ENCODE measurements around the gene SPOUT1. TPM values are rescaled to one million over a fixed set of nuclear protein-coding genes. Genes with fewer than 3 reads are reported as not detected.
"Not testable (repeated sequence)": the region's sequence is repeated elsewhere in the genome, so short reads cannot be mapped to it uniquely, and the experiment has no call there.

The SPOUT1 gene, protein sequence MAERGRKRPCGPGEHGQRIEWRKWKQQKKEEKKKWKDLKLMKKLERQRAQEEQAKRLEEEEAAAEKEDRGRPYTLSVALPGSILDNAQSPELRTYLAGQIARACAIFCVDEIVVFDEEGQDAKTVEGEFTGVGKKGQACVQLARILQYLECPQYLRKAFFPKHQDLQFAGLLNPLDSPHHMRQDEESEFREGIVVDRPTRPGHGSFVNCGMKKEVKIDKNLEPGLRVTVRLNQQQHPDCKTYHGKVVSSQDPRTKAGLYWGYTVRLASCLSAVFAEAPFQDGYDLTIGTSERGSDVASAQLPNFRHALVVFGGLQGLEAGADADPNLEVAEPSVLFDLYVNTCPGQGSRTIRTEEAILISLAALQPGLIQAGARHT
- 100 to 1,000 TPM in 1 of 6 donors, 10 to 100 TPM in 5; 10.5 to 108 (median 41.7) TPM for total RNA-seq

DNA sequence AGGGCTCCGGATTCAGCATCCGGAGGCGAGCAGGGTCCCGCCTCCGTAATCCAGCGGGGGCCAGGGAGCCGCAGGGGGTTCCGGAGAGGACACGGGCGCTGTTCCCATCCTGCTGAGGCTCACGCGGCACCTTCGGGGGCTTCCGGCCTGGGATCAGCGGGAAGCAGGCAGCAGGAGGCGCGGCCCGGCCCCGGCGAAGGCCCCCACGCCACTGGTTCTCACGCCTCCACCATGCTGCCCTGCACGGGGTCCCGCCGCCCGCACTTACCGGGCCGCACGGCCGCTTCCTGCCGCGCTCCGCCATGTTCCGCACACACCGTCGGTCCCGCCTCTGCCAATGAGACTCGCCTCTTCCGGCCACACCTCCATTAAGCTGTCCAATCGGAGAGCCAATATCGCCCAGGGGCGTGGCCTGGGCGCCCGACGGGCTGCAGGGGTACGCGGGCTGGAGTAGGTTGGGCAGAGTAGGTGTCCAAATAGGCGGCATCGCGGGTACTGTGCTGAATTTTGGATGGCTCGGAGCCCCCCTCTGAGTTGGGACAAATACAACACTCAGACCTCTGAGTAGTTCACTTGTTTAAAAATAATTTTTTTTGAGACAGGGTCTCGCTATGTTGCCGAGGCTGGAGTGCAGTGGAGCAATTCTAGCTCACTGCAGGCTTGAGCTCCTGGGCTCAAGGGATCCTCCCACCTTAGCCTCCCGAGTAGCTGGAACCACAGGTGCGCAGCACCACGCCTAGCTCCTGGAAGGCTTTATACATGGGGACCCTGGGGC, at the start of gene SPOUT1:
Gene SPOUT1, minus strand, starts transcription at position 318 of the 775 bp plus-strand sequence. Its CDS starts 14 bp downstream, at position 304.
- Histone ChIP-seq H3K27me3 (no peaks in the 10 kb centered on the region), H3K36me3 (peaks cover 0 to 27% (median 24%) of the 10 kb centered on the region in 4 donors), H3K4me1 (peaks cover 9 to 16% (median 14%) of the 10 kb centered on the region in 4 donors), H3K9me3 (no peaks in the 10 kb centered on the region), H3K4me3 (peak within 1 kb of the TSS; percentile 65 to 96 (median 82)), H3K27ac (peak within 1 kb of the TSS; percentile 63 to 83 (median 72))
- WGBS, 2 donors = 1% methylated on average over 18 to 24 of the region's 56 CpGs
- ATAC-seq (ENCODE audit: low FRiP score in 2 of 2) = peak; percentile 97 to 100
- peak; percentile 95 to 96 for DNase-seq
- TF ChIP-seq, protein P1, sequence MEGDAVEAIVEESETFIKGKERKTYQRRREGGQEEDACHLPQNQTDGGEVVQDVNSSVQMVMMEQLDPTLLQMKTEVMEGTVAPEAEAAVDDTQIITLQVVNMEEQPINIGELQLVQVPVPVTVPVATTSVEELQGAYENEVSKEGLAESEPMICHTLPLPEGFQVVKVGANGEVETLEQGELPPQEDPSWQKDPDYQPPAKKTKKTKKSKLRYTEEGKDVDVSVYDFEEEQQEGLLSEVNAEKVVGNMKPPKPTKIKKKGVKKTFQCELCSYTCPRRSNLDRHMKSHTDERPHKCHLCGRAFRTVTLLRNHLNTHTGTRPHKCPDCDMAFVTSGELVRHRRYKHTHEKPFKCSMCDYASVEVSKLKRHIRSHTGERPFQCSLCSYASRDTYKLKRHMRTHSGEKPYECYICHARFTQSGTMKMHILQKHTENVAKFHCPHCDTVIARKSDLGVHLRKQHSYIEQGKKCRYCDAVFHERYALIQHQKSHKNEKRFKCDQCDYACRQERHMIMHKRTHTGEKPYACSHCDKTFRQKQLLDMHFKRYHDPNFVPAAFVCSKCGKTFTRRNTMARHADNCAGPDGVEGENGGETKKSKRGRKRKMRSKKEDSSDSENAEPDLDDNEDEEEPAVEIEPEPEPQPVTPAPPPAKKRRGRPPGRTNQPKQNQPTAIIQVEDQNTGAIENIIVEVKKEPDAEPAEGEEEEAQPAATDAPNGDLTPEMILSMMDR (IDR thresholded peaks at IDR 0.05) = peak in 1 of 6 experiments; percentile 16
- TF ChIP-seq EP300 (IDR thresholded peaks at IDR 0.05) (no peak), POLR2AphosphoS5 (IDR thresholded peaks at IDR 0.05) (peak; percentile 55 to 72), POLR2A (IDR thresholded peaks at IDR 0.05) (peak in 1 of 4 donors; percentile 72)

DNA sequence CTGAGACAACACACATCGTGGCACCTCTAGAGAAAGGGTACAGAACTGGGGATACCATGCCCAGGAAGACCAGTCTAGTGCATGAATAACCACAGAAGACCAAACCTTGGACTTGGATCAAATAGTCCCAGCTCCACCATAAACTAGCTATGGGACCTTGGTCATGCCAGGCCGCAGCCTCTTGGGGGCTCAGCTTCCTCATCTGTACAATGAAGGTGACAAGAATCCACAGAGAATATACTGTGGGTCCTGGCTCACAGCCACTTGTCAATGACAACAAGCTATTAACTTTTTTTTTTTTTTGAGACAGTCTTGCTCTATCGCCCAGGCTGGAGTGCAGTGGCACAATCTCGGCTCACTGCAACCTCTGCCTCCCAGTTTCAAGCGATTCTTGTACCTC, 48.3 kb upstream of the SPOUT1 start:
- Histone ChIP-seq H3K27me3 (no peaks in the 10 kb centered on the region), H3K9me3 (no peaks in the 10 kb centered on the region), H3K4me1 (peaks cover 5 to 29% (median 10%) of the 10 kb centered on the region in 4 donors), H3K36me3 (no peaks in the 10 kb centered on the region), H3K27ac (no peak overlapping the region), H3K4me3 (no peak overlapping the region)
- ATAC-seq (ENCODE audit: low FRiP score in 2 of 2) (no peak), DNase-seq (no peak)
- no peak for TF ChIP-seq POLR2AphosphoS5 (IDR thresholded peaks at IDR 0.05)
- TF ChIP-seq POLR2A (IDR thresholded peaks at IDR 0.05) = no peak
- TF ChIP-seq, protein P1 (IDR thresholded peaks at IDR 0.05) = no peak
- no peak for TF ChIP-seq EP300 (IDR thresholded peaks at IDR 0.05)
- 66 to 71% methylated on average over 5 of the region's 5 CpGs for WGBS, 2 donors

DNA sequence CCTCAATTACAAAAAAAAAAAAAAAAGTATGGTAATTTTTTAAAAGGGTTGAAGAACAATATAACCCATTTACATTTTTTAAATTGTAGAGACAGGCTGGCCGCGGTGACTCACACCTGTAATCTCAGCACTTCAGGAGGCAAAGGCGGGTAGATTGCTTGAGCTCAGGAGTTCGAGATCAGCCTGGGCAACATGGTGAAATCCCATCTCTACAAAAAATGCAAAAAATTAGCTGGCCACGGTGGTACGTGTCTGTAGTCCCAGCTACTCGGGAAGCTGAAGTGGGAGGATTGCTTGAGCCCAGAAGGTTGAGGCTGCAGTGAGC, 41.3 kb upstream of the SPOUT1 start:
- H3K4me3 ChIP-seq; H3K36me3 ChIP-seq; H3K4me1 ChIP-seq; H3K9me3 ChIP-seq; ATAC-seq (ENCODE audit: low FRiP score in 2 of 2); H3K27ac ChIP-seq; H3K27me3 ChIP-seq; DNase-seq: not testable (repeated sequence)
- 92 to 94% methylated on average over 7 of the region's 7 CpGs for WGBS, 2 donors

DNA sequence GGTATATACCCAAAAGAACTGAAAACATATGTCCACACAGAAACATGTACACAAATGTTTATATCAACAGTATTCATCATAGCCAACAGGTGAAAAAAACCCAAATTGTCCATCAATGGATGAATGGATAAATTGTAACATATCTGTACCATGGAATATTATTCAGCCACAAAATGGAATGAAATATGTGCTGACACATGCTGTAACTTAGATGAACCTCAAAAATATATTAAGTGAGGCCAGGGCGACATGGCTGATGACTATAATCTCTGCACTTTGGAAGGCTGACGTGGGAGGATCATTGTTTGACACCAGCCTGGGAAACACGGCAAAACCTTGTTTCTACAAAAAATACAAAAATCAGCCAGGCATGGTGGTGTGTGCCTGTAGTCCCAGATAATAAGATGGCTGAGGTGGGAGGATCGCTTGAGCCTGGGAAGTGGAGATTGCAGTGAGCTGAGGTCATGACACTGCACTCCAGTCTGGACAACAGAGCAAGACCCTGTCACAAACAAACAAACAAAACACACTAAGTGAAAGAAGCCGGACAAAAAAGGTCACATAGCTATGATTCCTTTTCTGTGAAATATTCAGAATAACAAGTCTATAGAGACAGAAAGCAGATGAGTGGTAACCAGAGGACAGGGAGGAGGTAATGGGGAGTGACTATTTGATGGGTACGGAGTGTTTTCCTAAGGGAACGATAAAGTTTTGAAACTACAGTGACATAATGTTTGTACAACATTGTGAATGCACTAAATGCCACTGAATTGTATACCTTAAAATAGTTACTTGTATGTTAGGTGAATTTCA, 40.7 kb upstream of the SPOUT1 start:
- Histone ChIP-seq H3K27me3 (no peaks in the 10 kb centered on the region), H3K9me3 (no peaks in the 10 kb centered on the region), H3K36me3 (peaks cover 0 to 5% (median 0%) of the 10 kb centered on the region in 4 donors), H3K4me3 (no peak overlapping the region), H3K27ac (no peak overlapping the region), H3K4me1 (no peaks in the 10 kb centered on the region)
- WGBS, 2 donors = 89 to 92% methylated on average over 7 of the region's 7 CpGs
- ATAC-seq (ENCODE audit: low FRiP score in 2 of 2) (no peak), DNase-seq (no peak)
- TF ChIP-seq EP300 (IDR thresholded peaks at IDR 0.05) (no peak), POLR2AphosphoS5 (IDR thresholded peaks at IDR 0.05) (no peak), POLR2A (IDR thresholded peaks at IDR 0.05) (no peak)
- TF ChIP-seq, protein P1 (IDR thresholded peaks at IDR 0.05) = no peak

DNA sequence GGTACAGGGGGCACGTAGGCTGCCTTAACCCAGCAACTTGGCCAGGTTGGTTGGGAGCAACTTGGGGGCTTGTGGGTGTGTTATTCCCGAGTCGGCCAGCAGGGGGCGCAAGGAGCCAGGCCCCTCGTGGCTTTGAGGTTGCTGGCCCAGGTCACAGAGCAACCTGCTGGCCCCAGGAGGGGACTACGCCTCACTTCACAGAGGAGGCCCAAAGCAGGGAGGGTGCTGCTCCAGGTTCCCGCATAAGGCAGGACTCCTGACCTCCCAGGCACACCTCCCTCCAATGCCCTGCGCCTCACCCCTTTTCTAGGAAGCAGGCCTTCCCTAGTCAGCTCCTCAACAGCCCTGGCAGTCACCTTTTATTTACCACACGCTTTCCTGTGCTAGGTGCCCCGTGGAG, 34.1 kb upstream of the SPOUT1 start:
- peak overlapping the region in 2 of 4 donors; percentile 64 to 75 for H3K27ac ChIP-seq
- TF ChIP-seq POLR2AphosphoS5 (IDR thresholded peaks at IDR 0.05) (no peak), POLR2A (IDR thresholded peaks at IDR 0.05) (peak in 1 of 4 donors; percentile 11), EP300 (IDR thresholded peaks at IDR 0.05) (no peak)
- TF ChIP-seq, protein P1 (IDR thresholded peaks at IDR 0.05) = peak; percentile 95 to 98 (median 97)
- H3K4me3 ChIP-seq = no peak overlapping the region
- peaks cover 0 to 34% (median 19%) of the 10 kb centered on the region in 4 donors for H3K4me1 ChIP-seq
- H3K9me3 ChIP-seq = no peaks in the 10 kb centered on the region
- ATAC-seq (ENCODE audit: low FRiP score in 2 of 2) (peak; percentile 88 to 89), DNase-seq (peak; percentile 88 to 90)
- H3K36me3 ChIP-seq = no peaks in the 10 kb centered on the region
- 19 to 23% methylated on average over 9 to 10 of the region's 10 CpGs for WGBS, 2 donors
- no peaks in the 10 kb centered on the region for H3K27me3 ChIP-seq

All from upper lobe of left lung (tissue), 6 donors.